GM21526 (cell line): ENCODE measurements around the gene SIVA1.
"Not testable (repeated sequence)": the region's sequence is repeated elsewhere in the genome, so short reads cannot be mapped to it uniquely, and the experiment has no call there.

Experiments
- ATAC-seq: cut with Tn5 transposase; IDR thresholded peaks from one replicate; pipeline ENCODE4 v1.9.1; 2021; ENCODE audit warnings: moderate library complexity; ENCODE audit not compliant: unreplicated experiment, low FRiP score

The SIVA1 gene

GRCh38 chr14:104718871-104719270 is 34.1 kb upstream of the SIVA1 start:
- no peak for ATAC-seq

DNA sequence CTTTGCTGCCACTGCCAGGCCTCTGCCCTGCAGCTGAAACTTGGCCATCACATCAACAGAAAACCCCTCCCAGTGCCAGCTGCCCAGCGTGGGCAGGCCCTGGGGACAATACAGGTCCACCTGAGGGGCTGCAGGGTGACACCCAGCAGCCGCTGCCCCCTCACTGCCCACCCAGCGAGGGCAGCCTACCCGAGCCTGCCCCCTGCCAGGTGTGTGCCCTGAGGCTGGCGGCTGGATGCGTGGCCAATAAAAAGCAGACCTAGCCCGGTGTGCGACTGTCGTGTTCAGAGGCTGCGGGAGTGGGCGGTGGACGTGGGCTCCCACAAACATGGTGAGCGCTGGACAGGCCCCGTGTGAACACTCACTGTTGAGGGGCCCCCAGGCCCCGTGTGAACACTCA is 33.6 kb upstream of the SIVA1 start:
- ATAC-seq, result no peak

- no peak for ATAC-seq
Observed at GRCh38 chr14:104721505-104722431, 31.2 kb upstream of the SIVA1 start.

DNA sequence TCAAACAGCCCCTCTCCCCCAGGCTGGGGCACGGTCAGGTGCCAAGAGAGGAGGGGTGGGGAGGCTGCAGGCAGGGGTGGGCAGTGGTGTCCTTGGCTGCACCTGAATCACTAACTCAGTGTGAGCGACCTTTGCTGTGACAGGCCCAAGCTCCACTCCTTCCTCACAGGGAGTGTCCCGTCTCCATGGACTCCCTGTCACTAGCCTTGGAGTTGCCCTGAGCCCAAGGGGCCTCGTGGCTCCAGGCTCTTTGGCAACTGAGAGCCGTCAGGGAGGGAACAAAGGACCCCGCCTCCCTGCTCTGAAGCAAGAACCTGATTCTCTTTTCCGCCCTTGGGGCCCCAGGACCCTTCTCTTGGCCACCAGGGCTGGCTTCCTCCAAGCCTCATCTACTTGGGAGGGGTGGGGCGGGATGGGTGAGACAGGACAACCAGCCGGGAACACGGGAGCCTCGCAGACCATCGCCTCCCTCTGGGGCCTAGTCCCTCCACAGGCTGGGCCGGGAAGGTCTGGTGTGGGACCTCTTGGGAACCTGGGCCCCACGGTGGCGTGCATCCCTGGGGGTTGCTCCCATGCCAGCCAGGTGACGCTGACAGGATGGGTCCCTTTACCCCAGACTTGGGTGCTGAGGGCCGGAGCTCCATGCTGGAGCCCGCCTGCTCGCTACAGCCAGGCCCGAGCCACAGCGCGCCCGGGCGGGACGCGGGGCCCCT is 29.9 kb upstream of the SIVA1 start:
- ATAC-seq, result no peak

- peak; percentile 49 for ATAC-seq
Observed at GRCh38 chr14:104723651-104724406, 29.1 kb upstream of the SIVA1 start, which contains the start of gene ADSS1. Gene ADSS1, plus strand, starts transcription at chr14:104724229. Its CDS starts 42 bp downstream, at chr14:104724271.

DNA sequence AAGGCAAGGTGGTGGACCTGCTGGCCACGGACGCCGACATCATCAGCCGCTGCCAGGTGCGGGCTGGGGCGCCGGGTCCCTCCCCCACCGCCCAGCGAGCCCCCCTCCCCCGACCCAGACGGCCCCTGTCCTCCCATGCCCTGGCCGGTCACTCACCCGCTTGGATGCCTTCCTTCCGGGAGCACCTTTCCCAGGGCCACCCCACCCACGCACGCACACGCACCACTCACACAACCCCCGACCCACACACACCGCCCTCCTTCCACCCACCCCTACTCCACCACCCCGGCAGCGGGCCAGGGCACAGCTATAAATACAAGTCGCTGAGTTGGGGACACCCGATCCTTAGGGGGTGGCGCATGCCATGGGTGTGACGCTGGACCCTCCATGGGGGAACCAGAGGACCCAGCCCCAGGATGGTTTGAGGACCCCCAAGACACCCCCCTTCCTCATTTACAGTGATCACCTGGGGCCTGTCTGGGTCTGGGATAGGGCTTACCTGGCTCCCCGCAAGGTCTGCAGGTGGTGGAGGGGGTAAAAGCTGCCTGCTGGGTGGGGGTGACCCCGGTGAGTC is 28.5 kb upstream of the SIVA1 start:
- ATAC-seq, result peak; percentile 7

GRCh38 chr14:104724981-104725771 is 27.8 kb upstream of the SIVA1 start:
- no peak for ATAC-seq

GRCh38 chr14:104725772-104726548 is 27.0 kb upstream of the SIVA1 start:
- ATAC-seq, result no peak

DNA sequence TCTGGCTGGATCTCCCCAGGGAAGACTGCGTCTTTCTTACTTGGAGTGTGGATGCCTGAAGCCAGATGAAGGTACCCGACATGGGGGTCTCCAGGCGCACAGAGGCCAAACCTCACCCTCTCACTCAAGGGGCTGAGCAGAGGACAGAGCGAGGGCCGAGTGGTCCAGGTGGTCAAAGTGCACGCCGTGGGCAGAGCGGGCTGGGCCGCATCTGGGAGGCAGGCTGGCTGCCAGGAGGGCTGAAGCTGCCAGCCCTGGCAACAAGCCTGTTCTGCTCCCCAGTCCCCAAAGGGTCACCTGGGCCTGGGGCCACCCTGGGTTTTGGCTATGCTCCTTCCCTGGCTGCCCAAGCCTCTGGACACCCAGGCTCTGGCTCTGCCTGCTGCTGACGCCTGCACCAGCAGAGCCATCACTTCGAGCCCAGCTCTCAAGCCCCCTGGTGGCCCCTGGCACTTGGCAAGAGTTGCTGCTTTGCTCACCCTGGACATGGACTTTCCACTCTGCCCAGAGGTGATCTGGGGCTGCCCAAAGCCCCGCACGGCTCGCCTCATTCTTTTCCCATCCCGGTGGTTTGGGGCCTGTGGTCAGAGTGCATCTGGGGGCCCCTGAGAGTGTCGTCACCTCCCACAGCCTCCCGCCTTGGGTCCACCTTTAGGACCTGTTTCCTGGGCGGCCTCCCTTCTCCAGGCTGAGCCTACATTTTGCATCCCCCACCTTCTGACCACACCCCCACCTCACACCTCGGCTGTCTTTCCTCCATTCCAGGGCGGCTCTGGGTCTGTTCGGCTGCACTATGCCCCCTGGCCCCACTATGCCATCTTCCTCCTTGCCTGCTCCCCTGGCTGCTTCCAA is 26.1 kb upstream of the SIVA1 start:
- no peak for ATAC-seq

DNA sequence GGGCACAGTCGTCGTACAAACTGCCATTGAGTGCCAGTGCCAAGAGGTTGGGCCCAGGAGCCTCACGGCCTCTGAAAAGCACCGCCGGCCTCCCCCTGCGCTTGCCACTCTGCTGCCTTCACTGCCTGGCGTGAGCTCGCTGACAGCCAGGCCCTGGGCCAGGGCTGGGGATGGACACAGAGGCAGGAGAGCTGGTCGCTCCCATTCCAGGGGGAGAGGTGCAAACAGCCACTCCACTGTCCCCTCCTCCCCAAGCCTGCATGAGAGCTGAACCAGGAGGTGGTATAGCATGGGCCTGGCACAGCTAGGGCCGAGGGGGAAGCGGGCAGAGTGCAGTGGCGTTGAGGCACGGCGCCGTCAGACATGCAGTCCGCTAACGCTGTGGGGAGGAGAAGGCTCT is 24.3 kb upstream of the SIVA1 start:
- no peak for ATAC-seq

DNA sequence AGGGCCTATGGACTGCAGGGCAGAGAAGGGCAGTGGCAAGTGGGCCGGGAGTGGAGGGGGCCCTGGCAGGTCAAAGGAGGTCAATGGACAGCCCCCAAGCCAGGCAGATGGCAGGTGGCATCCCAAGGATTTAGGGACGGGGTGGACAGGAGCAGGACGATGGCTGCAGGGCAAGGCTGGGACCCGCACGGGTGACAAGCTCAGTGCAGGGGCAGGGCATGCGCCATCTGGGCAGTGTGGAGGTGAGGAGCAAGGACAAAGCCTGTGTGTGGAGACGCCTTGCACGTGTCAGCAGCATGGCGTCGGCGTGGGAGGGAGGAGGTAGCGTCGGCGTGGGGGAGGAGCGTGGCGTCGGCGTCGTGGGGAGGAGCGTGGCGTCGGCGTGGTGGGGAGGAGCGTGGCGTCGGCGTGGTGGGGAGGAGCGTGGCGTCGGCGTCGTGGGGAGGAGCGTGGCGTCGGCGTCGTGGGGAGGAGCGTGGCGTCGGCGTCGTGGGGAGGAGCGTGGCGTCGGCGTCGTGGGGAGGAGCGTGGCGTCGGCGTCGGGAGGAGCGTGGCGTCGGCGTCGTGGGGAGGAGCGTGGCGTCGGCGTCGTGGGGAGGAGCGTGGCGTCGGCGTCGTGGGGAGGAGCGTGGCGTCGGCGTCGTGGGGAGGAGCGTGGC is 23.6 kb upstream of the SIVA1 start:
- ATAC-seq, result not testable (repeated sequence)

DNA sequence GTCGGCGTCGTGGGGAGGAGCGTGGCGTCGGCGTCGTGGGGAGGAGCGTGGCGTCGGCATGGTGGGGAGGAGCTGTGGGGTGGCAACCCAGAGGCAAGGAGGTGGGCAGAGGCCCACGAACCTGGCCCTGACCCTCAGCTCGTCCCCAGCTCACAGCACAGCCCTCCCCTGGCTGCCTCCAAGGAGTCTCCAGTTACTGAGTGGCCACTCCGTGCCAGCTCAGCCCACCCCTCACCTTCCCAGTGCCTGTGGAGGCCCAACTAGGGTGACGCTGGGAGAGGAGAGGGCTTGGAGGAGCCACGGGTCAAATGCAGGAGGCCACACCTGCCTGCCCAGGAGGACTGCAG is 23.1 kb upstream of the SIVA1 start:
- ATAC-seq, result no peak

DNA sequence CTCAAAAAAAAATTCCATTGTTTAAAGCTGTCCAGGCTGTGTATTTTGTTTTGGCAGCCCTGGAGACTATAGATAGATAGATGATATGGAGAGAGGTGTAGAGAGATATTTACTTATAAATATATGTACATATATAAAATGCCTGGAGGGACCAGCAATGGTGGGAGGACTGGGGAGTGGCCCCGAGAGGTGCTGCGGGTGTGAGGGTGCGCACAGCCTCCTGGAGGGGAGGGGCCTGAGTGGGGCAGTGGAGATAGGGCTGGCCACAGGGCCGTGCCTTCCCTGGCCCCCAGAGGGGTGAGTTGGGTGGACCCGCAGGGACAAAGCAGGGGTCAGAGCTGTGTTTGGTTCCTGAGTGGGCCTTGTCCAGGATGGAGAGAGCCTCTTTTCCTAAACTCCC is 22.5 kb upstream of the SIVA1 start:
- no peak for ATAC-seq

- ATAC-seq, result no peak
Observed at GRCh38 chr14:104731320-104732294, 21.3 kb upstream of the SIVA1 start.

GRCh38 chr14:104732355-104732804 is 20.6 kb upstream of the SIVA1 start:
- ATAC-seq, result no peak

DNA sequence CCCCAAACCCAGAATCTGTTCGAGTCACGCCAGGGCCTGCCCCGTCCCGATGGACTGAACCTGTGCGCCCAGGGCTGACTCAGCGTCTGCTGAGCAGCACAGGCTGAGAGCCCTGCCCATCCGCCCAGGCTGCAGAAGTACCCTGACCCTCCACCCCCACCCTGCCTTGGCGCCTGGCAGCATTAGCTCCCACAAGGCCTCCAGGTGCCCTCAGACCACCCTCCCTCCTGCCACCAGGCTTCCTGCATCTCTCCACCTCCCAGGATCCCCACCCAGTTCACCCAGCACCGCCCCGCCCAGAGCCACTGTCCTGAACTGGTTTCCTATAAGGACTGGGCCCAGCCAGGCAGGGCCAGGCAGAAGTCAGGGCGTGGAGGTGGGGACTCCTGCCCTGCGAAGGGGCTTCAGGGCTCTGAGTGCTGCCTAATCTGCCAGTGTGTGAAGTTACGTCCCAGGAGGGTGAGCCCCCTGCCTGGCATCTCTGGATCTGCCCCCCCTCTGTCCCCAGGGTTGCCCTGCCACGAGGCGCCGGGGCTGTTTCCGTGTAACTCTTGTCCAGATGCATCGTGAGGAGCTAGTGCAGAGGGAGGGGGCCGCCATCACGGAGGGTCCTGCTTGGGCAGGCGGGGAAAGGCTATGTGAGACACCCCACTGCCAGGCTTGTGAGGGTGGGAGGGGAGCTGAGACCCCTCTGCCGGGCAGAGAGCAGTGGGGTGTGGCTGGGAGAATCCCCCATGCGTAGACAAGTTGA is 19.8 kb upstream of the SIVA1 start:
- ATAC-seq, result no peak
